CD4-positive, alpha-beta T cell treated with Interferon alpha-2 for 1 hour (primary cell): ENCODE data around the gene GSG1L.

ENCODE experiments used
- DNase-seq, 2 donors: peaks; one replicate each; pipeline ENCODE4 v3.0.0-alpha.2; 2020 to 2022

Gene GSG1L

DNA sequence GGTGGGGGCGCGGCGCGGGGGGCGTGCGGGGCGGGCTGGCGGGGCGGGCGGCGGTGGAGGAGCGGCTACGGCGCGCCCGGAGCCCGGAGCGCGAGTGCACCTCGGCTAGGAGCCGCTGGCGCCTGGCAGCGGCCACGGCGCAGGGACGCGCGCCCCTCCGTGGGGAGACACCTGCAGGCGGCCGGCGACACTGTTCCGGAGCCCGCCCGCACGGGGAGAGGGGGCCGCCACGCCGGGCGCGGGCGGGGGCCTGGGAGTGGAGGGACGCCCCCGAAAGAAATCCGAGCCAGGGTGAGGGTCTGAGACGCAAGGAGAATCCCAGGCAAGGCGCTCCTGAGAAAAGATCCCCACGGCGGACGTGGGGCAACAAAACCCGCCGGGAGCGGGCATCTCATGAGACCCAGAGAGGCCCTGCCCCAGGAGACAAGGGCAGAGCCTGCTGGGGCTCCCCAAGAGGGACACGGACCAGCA is at the start of gene GSG1L:
Gene GSG1L, minus strand, starts transcription at position 124 of the 471 bp plus-strand sequence. CDS start 290 bp downstream, outside the sequence.
- DNase-seq, result no peak

- no peak for DNase-seq
These were observed 49.4 kb upstream of the GSG1L start for GRCh38 chr16:28112908-28113307.

DNA sequence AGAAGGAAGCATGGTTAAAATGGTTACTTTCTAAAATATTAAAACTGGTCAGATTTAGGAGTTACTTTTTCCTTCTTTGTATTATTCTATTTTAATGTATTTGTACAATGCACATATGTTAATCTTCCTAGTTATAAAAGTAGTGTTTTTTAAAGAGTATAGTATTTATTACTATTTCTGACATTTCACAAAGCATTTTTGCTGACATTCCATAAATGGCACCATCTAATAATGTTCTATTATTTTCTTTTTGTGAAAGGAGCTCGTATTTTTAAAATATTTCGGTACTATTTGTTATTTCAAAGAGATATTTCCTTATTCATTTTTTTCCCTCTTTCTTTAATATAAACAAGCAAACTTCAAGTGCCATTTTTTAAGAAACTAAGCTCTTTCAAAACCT is 47.5 kb upstream of the GSG1L start:
- no peak for DNase-seq

DNA sequence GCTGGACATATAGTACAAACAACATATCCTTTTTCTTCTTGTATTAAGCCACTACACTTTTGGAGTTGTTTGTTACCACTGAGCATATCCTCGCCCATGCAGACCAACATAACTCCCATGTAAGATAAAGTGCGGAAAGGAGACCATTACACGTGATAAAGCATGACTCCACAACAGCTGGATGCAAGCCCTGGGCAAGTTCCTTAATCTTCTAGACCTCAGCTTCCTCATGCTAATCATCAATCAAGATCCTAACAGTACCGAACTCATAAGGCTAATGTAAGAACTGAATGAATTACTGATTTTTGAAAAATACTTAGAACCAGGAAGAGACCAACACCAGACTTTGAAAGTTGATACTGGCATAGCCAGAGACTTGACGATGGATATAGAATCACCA is 47.0 kb upstream of the GSG1L start:
- DNase-seq, result peak in 1 of 2 donors; percentile 18

- peak in 1 of 2 donors; percentile 18 for DNase-seq
These were observed 46.6 kb upstream of the GSG1L start for GRCh38 chr16:28110074-28110473.

- no peak for DNase-seq
These were observed 45.2 kb upstream of the GSG1L start for GRCh38 chr16:28108590-28109247.

GRCh38 chr16:28107232-28107631 is 43.7 kb upstream of the GSG1L start:
- no peak for DNase-seq

DNA sequence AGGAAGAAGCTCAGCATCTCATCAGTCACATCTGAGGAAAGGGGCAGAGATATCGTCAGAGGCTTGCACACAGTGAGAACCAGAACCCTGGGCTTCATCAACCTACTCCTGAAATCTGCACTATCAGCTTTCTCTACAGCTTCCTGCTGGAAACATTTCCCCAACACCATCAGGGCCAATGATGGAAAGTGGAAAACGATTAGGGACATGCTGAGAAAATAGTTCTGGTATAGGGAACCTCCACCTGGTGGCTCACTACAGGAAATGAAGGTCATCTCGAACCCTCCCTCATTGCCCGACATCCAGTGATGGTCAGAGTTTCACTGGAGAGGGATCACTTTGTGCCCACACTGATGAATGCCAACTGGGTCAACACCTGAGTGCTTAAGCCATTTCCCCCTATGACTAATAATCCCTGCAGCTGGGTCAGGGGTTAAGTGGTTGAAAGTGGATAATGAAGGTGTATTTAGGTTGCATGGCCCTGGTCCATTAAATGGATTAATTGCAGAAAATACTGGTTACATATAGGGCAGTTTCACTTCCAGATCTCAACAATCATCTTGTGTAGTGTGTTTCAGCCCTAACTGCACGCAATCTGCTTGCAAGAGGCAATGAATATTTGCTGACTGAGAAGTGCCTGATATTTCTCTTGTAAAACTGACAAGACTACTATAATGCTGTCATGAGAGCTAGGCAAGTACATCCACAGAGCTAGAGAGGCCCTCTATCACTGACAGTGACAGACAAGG is 43.1 kb upstream of the GSG1L start:
- DNase-seq, result no peak

DNA sequence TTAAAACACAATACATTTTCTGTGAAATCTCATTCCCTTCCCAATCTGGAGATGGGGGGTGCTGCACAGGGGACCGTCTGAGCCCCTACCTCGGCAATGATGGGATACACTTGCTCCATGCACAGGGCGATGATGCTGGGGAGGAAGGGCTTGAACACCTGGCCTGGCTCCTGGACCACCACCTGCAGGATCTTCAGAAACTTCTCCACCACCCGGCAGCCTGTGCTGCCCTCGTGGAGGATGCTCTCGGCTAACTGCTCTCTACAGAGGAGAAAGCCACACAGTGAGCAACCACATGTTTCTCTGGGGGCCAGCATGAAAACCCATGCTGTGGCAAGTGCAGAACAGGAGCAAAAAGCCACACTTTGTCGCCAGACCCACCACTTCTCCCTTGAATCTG is 42.4 kb upstream of the GSG1L start:
- DNase-seq, result no peak

DNA sequence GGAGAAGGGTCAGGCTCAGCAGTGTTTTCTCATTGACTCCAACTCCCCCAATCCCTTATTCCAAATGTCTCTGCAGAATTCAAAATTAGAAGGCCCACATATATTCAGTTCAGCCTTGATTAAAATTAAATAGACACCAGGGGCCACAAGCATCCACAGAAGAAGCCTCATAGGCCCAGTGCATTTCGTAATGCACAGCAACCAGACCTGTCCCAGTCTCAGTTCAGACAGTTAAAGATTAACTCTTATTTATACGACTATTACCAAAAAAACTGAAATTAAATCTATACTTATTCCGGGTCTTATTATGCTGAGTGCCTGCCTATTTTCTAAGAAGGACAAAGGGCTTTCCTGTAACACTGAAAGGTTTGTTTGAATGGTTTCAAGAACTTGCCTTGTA is 41.8 kb upstream of the GSG1L start:
- no peak for DNase-seq

GRCh38 chr16:28104404-28104803 is 40.9 kb upstream of the GSG1L start:
- no peak for DNase-seq

DNA sequence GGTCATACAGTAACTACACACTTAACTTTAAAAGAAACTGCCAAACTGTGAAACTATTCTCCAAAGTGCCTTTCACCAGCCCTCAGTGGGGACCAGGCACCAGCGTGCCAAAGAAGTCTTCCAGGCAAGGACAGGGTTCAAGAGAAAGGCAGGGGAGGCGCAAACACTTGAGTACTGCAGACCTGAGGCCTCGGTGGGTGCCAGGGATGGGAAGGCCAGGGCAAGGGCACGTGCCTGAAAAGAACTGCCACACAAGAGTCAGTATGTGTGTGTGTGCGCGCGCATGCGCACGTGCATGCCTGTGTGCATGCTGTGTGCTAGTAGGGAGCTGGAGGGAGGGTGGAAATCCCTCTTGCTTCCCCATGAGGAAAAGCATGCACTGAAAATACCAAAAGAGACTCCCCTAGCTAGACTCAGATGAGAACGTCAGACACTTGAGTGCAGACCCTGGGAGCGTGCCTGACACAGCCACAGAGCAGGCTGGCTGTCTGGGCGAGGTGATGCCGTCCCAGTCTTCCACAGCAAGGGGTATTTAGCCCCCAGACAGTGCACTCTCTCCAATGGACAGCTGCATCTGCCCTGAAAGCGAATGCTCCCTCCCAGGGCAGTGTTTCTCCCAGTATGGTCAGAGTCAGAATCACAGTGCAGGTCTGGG is 40.1 kb upstream of the GSG1L start:
- DNase-seq, result no peak

GRCh38 chr16:28101533-28101890 is 38.0 kb upstream of the GSG1L start:
- DNase-seq, result no peak

- no peak for DNase-seq
These were observed 37.5 kb upstream of the GSG1L start for GRCh38 chr16:28100810-28101532.

DNA sequence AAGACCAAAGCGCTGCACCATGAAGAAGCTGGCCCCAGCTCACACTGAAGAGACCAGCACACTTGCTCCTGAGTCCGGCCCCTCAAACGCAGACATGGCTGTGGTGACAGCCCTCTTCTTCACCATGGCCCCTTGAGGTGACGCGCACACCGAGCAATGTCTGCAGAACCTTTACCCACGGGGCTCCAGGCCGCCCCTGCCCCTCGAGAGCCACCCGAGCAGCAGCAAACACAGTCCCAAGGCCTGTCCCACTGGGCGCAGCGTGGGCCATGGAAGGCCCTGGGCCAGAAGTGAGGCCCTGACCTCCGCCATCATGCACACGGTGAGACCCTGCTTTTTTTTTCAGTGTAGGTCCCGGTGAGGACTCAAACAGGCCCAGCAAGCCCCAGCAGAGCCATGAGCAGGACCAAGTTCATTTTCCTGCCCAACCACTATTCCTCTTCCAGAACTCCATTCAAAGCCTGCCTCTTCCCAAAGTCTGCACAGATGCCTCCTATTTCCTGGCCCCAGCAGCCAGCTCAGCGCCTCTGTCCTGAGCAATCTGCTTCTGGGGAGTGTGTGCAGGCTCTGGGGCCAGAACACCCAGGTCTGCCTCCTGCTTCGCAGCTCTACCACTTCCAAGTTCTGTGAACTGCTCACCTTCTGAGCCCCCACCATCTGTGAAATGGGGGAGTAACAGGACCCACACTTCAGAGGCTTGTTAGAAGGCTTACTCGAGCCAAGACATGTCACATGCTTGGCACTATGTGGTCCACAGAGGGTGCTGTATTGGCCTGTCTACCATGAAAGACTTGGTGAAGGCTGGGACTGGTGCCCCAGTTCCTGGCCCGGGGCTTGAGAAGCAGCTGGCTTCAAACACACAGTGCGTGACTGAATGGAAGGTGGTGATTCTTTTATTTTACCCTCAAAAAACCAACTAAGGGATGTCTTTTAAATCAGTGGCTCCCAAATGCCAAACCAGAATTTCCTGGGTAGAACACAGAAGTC is 35.7 kb upstream of the GSG1L start:
- no peak for DNase-seq

DNA sequence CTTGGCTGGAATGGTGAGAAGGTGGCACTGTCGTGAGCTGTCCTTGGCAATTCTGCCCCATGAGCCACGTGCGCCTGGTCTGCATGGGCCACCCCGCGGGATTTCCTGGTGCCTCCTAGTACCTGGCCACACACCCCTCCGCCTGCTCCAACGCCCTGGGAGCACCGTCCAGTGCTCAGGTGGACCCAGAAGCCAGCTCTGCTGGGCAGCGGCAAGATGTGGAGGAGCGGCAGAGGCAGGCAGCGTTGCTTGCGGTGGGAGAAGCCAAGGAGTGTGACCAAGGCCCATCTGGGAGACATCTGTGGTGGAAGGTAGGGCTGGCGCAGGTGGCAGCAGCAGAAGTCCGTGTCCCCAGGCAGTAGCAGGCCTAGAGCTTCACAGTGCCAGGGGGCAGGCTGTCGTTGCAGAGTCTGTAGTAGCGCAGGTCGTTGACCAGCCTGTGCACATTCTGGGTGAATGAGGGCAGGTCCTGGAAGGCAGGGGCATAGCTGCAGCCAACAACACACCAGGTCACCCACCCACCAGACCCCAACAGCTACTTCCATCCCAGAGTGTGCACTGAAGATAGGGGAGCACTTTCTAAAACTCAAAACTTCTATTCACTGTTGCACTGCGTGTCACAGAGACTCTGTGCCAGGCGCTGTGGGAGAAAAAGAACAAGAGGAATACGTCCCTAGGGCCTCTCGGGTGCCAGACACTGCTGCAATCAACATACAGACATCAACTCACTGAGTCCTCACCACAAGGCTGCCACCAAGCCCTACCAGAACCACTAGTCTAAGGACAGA is 34.9 kb upstream of the GSG1L start:
- no peak for DNase-seq

DNA sequence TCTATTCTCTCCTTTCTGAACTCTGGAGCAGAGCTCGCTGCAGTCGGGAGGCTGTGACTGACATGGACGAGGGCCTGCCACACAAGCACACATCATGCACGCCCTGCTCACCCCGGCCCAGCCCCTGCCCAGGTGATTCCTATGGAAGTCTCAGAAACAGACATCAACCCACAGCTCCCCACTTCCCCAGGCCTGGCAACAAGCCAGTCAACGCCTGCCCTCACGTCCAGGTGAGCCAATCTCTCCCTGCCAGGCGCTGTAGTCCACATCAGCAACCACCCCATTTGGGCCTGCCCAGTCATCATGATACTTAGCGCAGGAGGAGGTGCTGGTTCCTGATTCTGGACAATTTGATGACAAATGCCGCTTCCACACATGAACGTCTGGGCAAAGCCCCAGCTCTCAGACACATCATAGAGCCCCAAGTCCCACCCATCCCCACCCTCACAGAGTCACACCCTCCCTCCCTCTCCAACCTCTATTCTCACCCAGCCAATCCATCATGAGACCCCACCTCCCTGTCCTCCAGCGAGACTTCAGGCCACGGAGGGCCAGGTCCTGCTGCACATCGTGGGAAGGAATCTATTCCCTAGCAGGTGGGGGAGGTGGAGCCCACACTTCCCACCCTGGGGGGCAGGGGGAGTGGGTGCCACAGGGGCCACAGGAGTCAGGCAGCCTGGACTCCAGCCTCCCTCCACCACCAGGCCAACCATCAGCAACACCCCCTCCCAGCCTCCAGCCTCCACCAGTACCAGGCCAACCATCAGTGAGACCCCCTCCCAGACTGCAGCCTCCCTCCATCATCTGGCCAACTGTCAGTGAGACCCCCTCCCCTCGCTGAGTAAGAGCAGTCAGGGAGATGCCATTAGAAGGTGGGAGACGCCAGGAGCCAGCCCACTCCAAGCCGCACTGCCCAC is 33.7 kb upstream of the GSG1L start:
- DNase-seq, result no peak

GRCh38 chr16:28093385-28093725 is 29.8 kb upstream of the GSG1L start:
- no peak for DNase-seq

DNA sequence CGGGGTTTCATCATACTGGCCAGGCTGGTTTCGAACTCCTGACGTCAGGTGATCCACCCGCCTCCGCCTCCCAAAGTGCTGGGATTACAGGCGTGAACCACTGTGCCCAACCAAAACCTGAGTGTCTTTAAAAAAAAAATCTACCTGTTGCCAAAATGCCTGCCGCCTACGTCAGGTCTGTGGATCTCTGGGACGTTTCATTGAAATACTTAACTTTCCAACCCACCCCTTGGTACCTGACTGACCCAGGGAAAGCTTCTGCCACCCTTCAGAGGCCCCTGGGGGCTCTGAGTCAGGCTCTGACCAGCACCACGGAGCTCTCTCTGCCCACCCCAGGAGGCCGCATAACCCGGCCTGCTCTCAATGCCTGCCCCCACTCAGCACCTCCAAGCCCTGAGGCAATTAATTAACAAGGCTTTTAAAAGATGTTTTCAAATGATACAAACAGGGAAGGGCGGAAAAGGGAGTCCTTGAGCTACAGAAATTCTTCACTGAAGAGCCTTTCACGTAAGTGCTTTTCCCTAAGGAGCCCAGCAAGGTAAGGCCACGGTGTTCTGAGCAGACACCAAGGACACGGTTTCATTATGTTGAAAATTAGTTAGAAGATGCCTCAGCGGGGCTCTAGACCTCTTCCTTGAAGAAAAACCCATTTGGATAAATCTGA is 29.3 kb upstream of the GSG1L start:
- no peak for DNase-seq

DNA sequence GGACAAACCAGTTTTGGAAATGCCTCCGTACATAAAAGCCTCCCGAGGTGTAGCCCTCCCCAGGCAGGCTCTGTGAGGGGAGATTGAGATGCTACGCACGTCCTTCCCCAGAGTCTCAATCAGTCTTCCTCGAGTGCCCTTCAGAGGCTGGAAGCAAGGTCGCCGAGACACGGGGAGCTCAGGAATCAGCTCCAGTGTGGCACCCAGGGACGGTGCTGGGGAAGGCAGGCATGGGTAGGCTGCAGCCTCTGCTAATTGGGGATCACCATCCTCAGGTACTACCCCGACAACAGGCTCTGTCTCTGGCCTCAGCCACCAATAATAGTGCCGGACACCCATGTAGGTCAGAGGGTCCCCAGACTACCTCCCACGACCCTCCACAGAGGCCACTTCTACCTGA is 28.1 kb upstream of the GSG1L start:
- DNase-seq, result no peak
